ENCODE results near the gene SOAT2. TPM values are rescaled to one million over a fixed set of nuclear protein-coding genes. Genes with fewer than 3 reads are reported as not detected.

SOAT2 gene
- total RNA-seq (2022) (not detected in 2 replicates), Bru-seq, nascent RNA (percentile 7 among the genes with signal in this experiment), BruChase-seq, experiment 1, labeled RNA remaining after a 6-hour chase (percentile 7 among the genes with signal in this experiment), BruChase-seq, experiment 2, labeled RNA remaining after a 2-hour chase (percentile 11 among the genes with signal in this experiment)
- long read RNA-seq, result 0 reads

- TF ChIP-seq CTCF (IDR thresholded peaks at IDR 0.05; ENCODE audit: unreplicated experiment), result no peak
- Mint-ChIP-seq H3K27ac (ENCODE audit: unreplicated experiment) (no peak within 1 kb of the TSS), H3K27me3 (ENCODE audit: unreplicated experiment) (no peaks in the 10 kb centered on the region), H3K4me3 (ENCODE audit: low read depth, unreplicated experiment) (no peak within 1 kb of the TSS), H3K36me3 (ENCODE audit: insufficient read depth, unreplicated experiment) (peaks cover 15% of the 10 kb centered on the region), H3K9me3 (ENCODE audit: low read depth, unreplicated experiment) (no peaks in the 10 kb centered on the region), H3K4me1 (ENCODE audit: low read depth, unreplicated experiment) (peaks cover 27% of the 10 kb centered on the region)
- CTCF ChIA-PET, result interaction anchor here (0.6 to 1.9 kb wide), 4 partner anchors 10 to 55 kb away, joined by 3 to 11 read pairs (median 4); partner anchors contain the start of gene SPRYD3
- no TSS peak for BruUV-seq (replicated peaks)
- intact Hi-C loops (cut with micrococcal nuclease; ENCODE audit: unreplicated experiment), result no loop called here
- no peak for DNase-seq
These were observed at the start of gene SOAT2 for GRCh38 chr12:53102883-53103807. Gene SOAT2 (plus strand): TSS chr12:53103486. CDS start chr12:53103578, 92 bp downstream.

GRCh38 chr12:53054112-53054878 lies 49.0 kb upstream of the SOAT2 start:
- no peak for TF ChIP-seq CTCF (IDR thresholded peaks at IDR 0.05; ENCODE audit: unreplicated experiment)
- Mint-ChIP-seq H3K36me3 (ENCODE audit: insufficient read depth, unreplicated experiment) (peaks cover 27% of the 10 kb centered on the region), H3K4me1 (ENCODE audit: low read depth, unreplicated experiment) (peaks cover 2% of the 10 kb centered on the region), H3K27ac (ENCODE audit: unreplicated experiment) (peak overlapping the region; percentile 86), H3K27me3 (ENCODE audit: unreplicated experiment) (peaks cover 21% of the 10 kb centered on the region), H3K4me3 (ENCODE audit: low read depth, unreplicated experiment) (peak overlapping the region; percentile 96), H3K9me3 (ENCODE audit: low read depth, unreplicated experiment) (no peaks in the 10 kb centered on the region)
- CTCF ChIA-PET, result interaction anchor here (0.6 to 1.5 kb wide), 11 partner anchors 10 to 290 kb away, joined by 3 to 7 read pairs (median 4); partner anchors contain the start of genes EIF4B and SPRYD3
- intact Hi-C loops (cut with micrococcal nuclease; ENCODE audit: unreplicated experiment), result no loop called here
- no TSS peak for BruUV-seq (replicated peaks)
- peak; percentile 89 for DNase-seq

GRCh38 chr12:53055471-53056266 lies 47.6 kb upstream of the SOAT2 start:
- Mint-ChIP-seq H3K36me3 (ENCODE audit: insufficient read depth, unreplicated experiment) (peaks cover 27% of the 10 kb centered on the region), H3K27ac (ENCODE audit: unreplicated experiment) (no peak overlapping the region), H3K4me1 (ENCODE audit: low read depth, unreplicated experiment) (no peaks in the 10 kb centered on the region), H3K4me3 (ENCODE audit: low read depth, unreplicated experiment) (no peak overlapping the region), H3K9me3 (ENCODE audit: low read depth, unreplicated experiment) (no peaks in the 10 kb centered on the region), H3K27me3 (ENCODE audit: unreplicated experiment) (peaks cover 21% of the 10 kb centered on the region)
- TF ChIP-seq CTCF (IDR thresholded peaks at IDR 0.05; ENCODE audit: unreplicated experiment), result no peak
- no TSS peak for BruUV-seq (replicated peaks)
- CTCF ChIA-PET, result interaction anchor here (0.5 to 1.4 kb wide), 2 partner anchors 8 to 749 kb away, joined by 3 to 5 read pairs; no protein-coding TSS in a partner anchor
- no peak for DNase-seq
- intact Hi-C loops (cut with micrococcal nuclease; ENCODE audit: unreplicated experiment), result no loop called here

All from Calu3 (cell line).